ENCODE measurements around the gene ANKRD24. TPM values are rescaled to one million over a fixed set of nuclear protein-coding genes. Genes with fewer than 3 reads are reported as not detected.

ANKRD24 gene
- total and polyA plus RNA-seq, 2 of the 13 experiments (the other 11 are each of a cell fraction or from before 2014, with no cell fraction given) = 0.13 to 0.24 TPM

DNA sequence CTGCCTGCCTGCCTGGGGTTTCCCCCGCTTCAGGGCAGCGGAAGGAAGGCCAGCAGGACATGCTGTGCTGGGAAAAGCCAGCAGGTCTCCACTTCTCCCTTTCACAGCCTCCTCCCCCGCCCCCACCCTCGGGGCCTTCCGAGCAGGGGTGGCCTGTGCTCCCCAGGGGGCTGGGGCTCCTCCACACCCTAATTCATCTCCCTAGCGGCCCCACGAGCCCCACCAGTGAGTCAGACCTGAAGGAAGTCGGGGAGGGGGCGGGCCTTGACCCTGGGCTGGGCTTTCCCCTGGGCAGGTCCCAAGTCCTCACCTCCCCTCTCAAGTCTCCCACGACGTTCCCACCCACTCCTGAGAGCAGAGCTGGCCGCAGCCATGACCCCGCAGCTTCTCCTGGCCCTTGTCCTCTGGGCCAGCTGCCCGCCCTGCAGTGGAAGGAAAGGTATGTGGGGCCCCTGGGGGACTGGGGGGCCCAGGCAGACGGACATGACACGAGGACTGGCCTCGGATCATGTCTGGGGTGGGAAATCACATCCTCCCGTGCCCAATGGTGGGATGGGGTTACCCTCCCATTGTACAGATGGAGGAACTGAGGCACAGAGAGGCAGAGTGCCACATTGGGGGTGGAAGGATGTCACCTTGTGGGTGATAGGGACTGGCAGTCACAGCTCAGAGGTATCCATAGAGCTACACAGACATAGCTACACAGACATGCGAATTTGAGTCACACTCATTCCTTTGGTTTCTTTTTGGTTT, 46.9 kb downstream of the ANKRD24 start, which contains the start of gene EBI3 (continued):
- peak; percentile 29; the same call in 1 of the 2 replicates for TF ChIP-seq ZBTB38 (CRISPR knock-in tag; IDR thresholded peaks at IDR 0.05)
- no peak for TF ChIP-seq RBFOX2 (IDR thresholded peaks at IDR 0.05; ENCODE audit: low read depth, low read length)
- peak; percentile 73; the same call in 1 of the 2 replicates for TF ChIP-seq CHD4 (IDR thresholded peaks at IDR 0.05; ENCODE audit: borderline replicate concordance, low read length)
- peak; percentile 39; the same call in 1 of the 2 replicates for TF ChIP-seq MED1 (CRISPR knock-in tag; IDR thresholded peaks at IDR 0.05)
- 0 out of 2 replicates have a peak, but pooled peaks have one; percentile 17 for TF ChIP-seq ZSCAN21 (CRISPR knock-in tag; IDR thresholded peaks at IDR 0.05; ENCODE audit: borderline replicate concordance)
- TF ChIP-seq RARA (CRISPR knock-in tag; IDR thresholded peaks at IDR 0.05) = peak; percentile 51; the same call in 1 of the 2 replicates
- TF ChIP-seq ZNF431 (CRISPR knock-in tag; IDR thresholded peaks at IDR 0.05; ENCODE audit: borderline replicate concordance, low read depth) = 0 out of 2 replicates have a peak, but pooled peaks have one; percentile 43
- TF ChIP-seq, protein P1, sequence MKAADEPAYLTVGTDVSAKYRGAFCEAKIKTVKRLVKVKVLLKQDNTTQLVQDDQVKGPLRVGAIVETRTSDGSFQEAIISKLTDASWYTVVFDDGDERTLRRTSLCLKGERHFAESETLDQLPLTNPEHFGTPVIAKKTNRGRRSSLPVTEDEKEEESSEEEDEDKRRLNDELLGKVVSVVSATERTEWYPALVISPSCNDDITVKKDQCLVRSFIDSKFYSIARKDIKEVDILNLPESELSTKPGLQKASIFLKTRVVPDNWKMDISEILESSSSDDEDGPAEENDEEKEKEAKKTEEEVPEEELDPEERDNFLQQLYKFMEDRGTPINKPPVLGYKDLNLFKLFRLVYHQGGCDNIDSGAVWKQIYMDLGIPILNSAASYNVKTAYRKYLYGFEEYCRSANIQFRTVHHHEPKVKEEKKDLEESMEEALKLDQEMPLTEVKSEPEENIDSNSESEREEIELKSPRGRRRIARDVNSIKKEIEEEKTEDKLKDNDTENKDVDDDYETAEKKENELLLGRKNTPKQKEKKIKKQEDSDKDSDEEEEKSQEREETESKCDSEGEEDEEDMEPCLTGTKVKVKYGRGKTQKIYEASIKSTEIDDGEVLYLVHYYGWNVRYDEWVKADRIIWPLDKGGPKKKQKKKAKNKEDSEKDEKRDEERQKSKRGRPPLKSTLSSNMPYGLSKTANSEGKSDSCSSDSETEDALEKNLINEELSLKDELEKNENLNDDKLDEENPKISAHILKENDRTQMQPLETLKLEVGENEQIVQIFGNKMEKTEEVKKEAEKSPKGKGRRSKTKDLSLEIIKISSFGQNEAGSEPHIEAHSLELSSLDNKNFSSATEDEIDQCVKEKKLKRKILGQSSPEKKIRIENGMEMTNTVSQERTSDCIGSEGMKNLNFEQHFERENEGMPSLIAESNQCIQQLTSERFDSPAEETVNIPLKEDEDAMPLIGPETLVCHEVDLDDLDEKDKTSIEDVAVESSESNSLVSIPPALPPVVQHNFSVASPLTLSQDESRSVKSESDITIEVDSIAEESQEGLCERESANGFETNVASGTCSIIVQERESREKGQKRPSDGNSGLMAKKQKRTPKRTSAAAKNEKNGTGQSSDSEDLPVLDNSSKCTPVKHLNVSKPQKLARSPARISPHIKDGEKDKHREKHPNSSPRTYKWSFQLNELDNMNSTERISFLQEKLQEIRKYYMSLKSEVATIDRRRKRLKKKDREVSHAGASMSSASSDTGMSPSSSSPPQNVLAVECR (CRISPR knock-in tag; IDR thresholded peaks at IDR 0.05; ENCODE audit: borderline replicate concordance) = 0 out of 2 replicates have a peak, but pooled peaks have one; percentile 10
- TF ChIP-seq, protein P2, sequence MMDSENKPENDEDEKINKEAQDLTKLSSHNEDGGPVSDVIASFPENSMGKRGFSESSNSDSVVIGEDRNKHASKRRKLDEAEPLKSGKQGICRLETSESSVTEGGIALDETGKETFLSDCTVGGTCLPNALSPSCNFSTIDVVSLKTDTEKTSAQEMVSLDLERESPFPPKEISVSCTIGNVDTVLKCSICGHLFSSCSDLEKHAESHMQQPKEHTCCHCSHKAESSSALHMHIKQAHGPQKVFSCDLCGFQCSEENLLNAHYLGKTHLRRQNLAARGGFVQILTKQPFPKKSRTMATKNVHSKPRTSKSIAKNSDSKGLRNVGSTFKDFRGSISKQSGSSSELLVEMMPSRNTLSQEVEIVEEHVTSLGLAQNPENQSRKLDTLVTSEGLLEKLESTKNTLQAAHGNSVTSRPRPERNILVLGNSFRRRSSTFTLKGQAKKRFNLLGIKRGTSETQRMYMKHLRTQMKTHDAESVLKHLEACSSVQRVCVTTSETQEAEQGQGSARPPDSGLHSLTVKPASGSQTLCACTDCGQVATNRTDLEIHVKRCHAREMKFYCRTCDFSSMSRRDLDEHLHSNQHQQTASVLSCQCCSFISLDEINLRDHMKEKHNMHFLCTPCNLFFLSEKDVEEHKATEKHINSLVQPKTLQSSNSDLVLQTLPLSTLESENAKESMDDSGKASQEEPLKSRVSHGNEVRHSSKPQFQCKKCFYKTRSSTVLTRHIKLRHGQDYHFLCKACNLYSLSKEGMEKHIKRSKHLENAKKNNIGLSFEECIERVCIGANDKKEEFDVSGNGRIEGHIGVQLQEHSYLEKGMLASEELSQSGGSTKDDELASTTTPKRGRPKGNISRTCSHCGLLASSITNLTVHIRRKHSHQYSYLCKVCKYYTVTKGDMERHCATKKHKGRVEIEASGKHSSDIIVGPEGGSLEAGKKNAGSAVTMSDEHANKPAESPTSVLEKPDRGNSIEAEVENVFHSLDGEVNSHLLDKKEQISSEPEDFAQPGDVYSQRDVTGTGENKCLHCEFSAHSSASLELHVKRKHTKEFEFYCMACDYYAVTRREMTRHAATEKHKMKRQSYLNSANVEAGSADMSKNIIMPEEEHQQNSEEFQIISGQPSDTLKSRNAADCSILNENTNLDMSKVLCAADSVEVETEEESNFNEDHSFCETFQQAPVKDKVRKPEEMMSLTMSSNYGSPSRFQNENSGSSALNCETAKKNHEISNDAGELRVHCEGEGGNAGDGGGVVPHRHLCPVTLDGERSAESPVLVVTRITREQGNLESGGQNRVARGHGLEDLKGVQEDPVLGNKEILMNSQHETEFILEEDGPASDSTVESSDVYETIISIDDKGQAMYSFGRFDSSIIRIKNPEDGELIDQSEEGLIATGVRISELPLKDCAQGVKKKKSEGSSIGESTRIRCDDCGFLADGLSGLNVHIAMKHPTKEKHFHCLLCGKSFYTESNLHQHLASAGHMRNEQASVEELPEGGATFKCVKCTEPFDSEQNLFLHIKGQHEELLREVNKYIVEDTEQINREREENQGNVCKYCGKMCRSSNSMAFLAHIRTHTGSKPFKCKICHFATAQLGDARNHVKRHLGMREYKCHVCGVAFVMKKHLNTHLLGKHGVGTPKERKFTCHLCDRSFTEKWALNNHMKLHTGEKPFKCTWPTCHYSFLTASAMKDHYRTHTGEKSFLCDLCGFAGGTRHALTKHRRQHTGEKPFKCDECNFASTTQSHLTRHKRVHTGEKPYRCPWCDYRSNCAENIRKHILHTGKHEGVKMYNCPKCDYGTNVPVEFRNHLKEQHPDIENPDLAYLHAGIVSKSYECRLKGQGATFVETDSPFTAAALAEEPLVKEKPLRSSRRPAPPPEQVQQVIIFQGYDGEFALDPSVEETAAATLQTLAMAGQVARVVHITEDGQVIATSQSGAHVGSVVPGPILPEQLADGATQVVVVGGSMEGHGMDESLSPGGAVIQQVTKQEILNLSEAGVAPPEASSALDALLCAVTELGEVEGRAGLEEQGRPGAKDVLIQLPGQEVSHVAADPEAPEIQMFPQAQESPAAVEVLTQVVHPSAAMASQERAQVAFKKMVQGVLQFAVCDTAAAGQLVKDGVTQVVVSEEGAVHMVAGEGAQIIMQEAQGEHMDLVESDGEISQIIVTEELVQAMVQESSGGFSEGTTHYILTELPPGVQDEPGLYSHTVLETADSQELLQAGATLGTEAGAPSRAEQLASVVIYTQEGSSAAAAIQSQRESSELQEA (CRISPR knock-in tag; IDR thresholded peaks at IDR 0.05; ENCODE audit: not compliant biosample characterization) = peak; percentile 83
- TF ChIP-seq ZNF670 (CRISPR knock-in tag; IDR thresholded peaks at IDR 0.05; ENCODE audit: borderline replicate concordance) = peak; percentile 68; the same call in 1 of the 2 replicates
- 0 out of 2 replicates have a peak, but pooled peaks have one; percentile 43 for TF ChIP-seq ZBTB7A (CRISPR knock-in tag; IDR thresholded peaks at IDR 0.05)
- peak; percentile 11; the same call in 1 of the 2 replicates for TF ChIP-seq ZNF205 (CRISPR knock-in tag; IDR thresholded peaks at IDR 0.05)
- peak; percentile 96 for TF ChIP-seq ZNF629 (CRISPR knock-in tag; conservative IDR thresholded peaks at IDR 0.05)
- TF ChIP-seq ZNF891 (CRISPR knock-in tag; IDR thresholded peaks at IDR 0.05) = peak; percentile 66; the same call in 1 of the 2 replicates
